ENCODE data around the gene THBD.

- TF ChIP-seq CTCF (IDR thresholded peaks at IDR 0.05 in 2 of 3, conservative IDR thresholded peaks at IDR 0.05 in 1 of 3; ENCODE audit: insufficient read depth in 2 of 3, low read depth in 1 of 3, low read length in 3 of 3), result no peak
- no peak for TF ChIP-seq ZNF644 (tag; IDR thresholded peaks at IDR 0.05; ENCODE audit: low read depth)
- no peak for TF ChIP-seq ATF6 (CRISPR knock-in tag; IDR thresholded peaks at IDR 0.05)
- TF ChIP-seq ZNF444 (CRISPR knock-in tag; IDR thresholded peaks at IDR 0.05), result no peak
- no peak for TF ChIP-seq SIN3A (IDR thresholded peaks at IDR 0.05; ENCODE audit: borderline replicate concordance in 2 of 2, control insufficient read depth in 1 of 2, low read depth in 2 of 2, low read length in 2 of 2)
- no peak for TF ChIP-seq MTA2 (IDR thresholded peaks at IDR 0.05; ENCODE audit: low read depth)
- TF ChIP-seq FOXK1 (CRISPR knock-in tag; IDR thresholded peaks at IDR 0.05; ENCODE audit: borderline replicate concordance), result no peak
- no peak for TF ChIP-seq DPF2 (IDR thresholded peaks at IDR 0.05)
- no peak for TF ChIP-seq EP300 (IDR thresholded peaks at IDR 0.05; ENCODE audit: low read length)
- TF ChIP-seq U2AF1 (optimal IDR thresholded peaks at IDR 0.05; ENCODE audit: low read depth, low read length), result no peak
- no peak for TF ChIP-seq ZNF707 (CRISPR knock-in tag; conservative IDR thresholded peaks at IDR 0.05)
- no peak for TF ChIP-seq ZFP1 (CRISPR knock-in tag; IDR thresholded peaks at IDR 0.05)
- TF ChIP-seq TSC22D4 (tag; IDR thresholded peaks at IDR 0.05), result no peak
These were observed 15.6 kb downstream of the THBD start for GRCh38 chr20:23033918-23034317.
